Activated CD8-positive, alpha-beta T cell treated with anti-CD3 and anti-CD28 coated beads for 36 hours (primary cell): ENCODE data around the gene GADD45A. TPM values are rescaled to one million over a fixed set of nuclear protein-coding genes. Genes with fewer than 3 reads are reported as not detected.

ENCODE experiments used
- ATAC-seq: fragments of 200-7000 bp; cut with Tn5 transposase; one replicate; pipeline ENCODE4 v1.10.0; 2021; ENCODE audit warnings: mild to moderate bottlenecking, moderate library complexity
- CTCF ChIA-PET: fragments of 350-600 bp; sonication (Branson Sonifier 250); formaldehyde crosslinking; loops from one replicate; lab custom pipeline; 2021; ENCODE audit warnings: antibody characterized with exemption; lab: Charles Lee
- POLR2A ChIA-PET: fragments of 350-600 bp; sonication (Branson Sonifier 250); formaldehyde crosslinking; loops from one replicate; lab custom pipeline; 2021; ENCODE audit warnings: antibody characterized with exemption; lab: Charles Lee
- DNase-seq: peaks from one replicate; pipeline ENCODE4 v3.0.0-alpha.2; 2020
- H3K27ac Mint-ChIP-seq: one replicate; pipeline ENCODE4 v1.8.0; 2021; ENCODE audit warnings: mild to moderate bottlenecking, mixed read lengths
- H3K27me3 Mint-ChIP-seq: one replicate; pipeline ENCODE4 v1.8.0; 2021; ENCODE audit warnings: mixed read lengths
- H3K36me3 Mint-ChIP-seq: one replicate; pipeline ENCODE4 v1.8.0; 2021; ENCODE audit warnings: low read depth, mixed read lengths
- H3K4me1 Mint-ChIP-seq: one replicate; pipeline ENCODE4 v1.8.0; 2021; ENCODE audit warnings: low read depth, mixed read lengths
- H3K4me3 Mint-ChIP-seq: one replicate; pipeline ENCODE4 v1.8.0; 2021; ENCODE audit warnings: mild to moderate bottlenecking, moderate library complexity, mixed read lengths
- H3K9me3 Mint-ChIP-seq: one replicate; pipeline ENCODE4 v1.8.0; 2021; ENCODE audit warnings: mixed read lengths
- intact Hi-C: fragments of 100-400 bp; cut with micrococcal nuclease; formaldehyde crosslinking; loops from one replicate; pipeline ENCODE4 v1.10.0; 2022
- total RNA-seq, 2 experiments: library from RNA; stranded (reverse); gene quantifications; one replicate each; pipeline ENCODE4 v1.2.3, GENCODE V29; 2021
- TF ChIP-seq, protein P1 (sequence below): fragments of 200-600 bp; IDR thresholded peaks from one replicate; pipeline ENCODE4 v1.8.0; 2022; ENCODE audit warnings: antibody characterized with exemption, mild to moderate bottlenecking

Gene GADD45A
- total RNA-seq, 2 experiments from 2014 or later = 33.5 to 34.3 TPM

DNA sequence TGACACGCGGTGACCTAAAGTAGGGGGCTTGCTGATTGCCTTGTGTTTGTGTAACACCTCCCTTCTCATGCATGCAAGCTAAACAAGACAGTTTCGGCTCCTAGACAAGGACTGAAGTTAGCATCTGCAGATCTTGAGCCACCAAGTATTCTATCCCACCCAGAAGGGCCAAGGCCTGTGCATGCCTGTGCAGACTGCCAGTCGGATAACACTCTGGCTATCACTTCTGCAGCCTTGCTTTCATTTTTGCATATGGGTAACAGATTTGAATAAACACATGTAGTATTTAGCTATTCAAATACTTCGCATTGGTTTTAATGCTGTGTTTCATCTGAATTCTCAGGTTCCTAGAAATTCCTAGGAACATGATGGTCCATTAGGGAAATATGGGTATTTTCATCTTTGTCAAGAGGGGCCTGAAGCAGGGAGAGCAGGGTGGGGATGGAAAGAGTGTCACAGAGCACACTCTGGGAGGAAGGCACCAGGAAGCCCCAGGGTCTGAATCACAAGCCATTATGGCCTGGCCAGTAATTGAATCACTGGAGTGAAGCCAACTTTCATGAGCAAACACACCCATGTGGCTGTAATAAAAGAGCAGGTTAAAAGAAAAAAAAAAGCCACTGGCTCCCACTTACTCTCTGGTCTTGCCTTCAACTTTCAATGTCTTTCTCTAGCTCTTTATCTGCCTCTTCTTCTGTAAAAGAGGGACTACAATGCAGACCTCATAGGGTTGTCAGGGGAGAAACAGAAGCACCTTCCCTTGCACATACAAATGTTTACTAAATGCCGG lies 28.3 kb downstream of the GADD45A start:
- no peaks in the 10 kb centered on the region for H3K36me3 Mint-ChIP-seq
- TF ChIP-seq, protein P1, sequence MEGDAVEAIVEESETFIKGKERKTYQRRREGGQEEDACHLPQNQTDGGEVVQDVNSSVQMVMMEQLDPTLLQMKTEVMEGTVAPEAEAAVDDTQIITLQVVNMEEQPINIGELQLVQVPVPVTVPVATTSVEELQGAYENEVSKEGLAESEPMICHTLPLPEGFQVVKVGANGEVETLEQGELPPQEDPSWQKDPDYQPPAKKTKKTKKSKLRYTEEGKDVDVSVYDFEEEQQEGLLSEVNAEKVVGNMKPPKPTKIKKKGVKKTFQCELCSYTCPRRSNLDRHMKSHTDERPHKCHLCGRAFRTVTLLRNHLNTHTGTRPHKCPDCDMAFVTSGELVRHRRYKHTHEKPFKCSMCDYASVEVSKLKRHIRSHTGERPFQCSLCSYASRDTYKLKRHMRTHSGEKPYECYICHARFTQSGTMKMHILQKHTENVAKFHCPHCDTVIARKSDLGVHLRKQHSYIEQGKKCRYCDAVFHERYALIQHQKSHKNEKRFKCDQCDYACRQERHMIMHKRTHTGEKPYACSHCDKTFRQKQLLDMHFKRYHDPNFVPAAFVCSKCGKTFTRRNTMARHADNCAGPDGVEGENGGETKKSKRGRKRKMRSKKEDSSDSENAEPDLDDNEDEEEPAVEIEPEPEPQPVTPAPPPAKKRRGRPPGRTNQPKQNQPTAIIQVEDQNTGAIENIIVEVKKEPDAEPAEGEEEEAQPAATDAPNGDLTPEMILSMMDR = no peak
- ATAC-seq (no peak), DNase-seq (no peak)
- H3K4me1 Mint-ChIP-seq = no peaks in the 10 kb centered on the region
- POLR2A ChIA-PET = no interaction called here
- CTCF ChIA-PET = no interaction called here
- intact Hi-C loops = no loop called here
- no peak overlapping the region for H3K27ac Mint-ChIP-seq
- H3K27me3 Mint-ChIP-seq = no peaks in the 10 kb centered on the region
- no peaks in the 10 kb centered on the region for H3K9me3 Mint-ChIP-seq
- no peak overlapping the region for H3K4me3 Mint-ChIP-seq

DNA sequence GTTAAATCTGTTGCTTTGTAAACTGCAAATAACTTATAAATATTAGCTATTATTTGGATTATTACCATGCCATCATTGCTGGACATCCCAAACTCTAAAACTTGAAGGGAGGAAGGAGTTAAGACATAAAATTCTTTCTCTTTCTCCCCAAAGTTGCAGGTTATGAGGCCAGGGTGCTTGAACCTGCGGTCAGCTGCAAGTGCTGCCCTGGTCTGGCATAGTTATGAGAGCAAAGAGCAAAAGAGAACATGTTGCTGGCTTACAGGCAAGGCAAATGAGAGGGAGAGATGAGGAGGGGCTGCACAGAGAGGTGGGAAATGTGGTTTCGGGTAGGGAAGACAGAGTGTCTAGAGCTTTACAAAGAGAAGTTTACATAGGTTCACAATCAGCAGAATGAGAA lies 30.8 kb downstream of the GADD45A start:
- no peak for DNase-seq
- Mint-ChIP-seq H3K4me3 (no peak overlapping the region), H3K27ac (no peak overlapping the region), H3K27me3 (no peaks in the 10 kb centered on the region), H3K36me3 (no peaks in the 10 kb centered on the region), H3K4me1 (no peaks in the 10 kb centered on the region), H3K9me3 (no peaks in the 10 kb centered on the region)
- ATAC-seq = no peak
- ChIA-PET POLR2A (no interaction called here), CTCF (interaction anchor here (0.8 to 1.8 kb wide), 2 partner anchors 42 to 154 kb away, joined by 3 to 8 read pairs; no protein-coding TSS in a partner anchor)
- intact Hi-C loops = no loop called here
- TF ChIP-seq, protein P1 = no peak

DNA sequence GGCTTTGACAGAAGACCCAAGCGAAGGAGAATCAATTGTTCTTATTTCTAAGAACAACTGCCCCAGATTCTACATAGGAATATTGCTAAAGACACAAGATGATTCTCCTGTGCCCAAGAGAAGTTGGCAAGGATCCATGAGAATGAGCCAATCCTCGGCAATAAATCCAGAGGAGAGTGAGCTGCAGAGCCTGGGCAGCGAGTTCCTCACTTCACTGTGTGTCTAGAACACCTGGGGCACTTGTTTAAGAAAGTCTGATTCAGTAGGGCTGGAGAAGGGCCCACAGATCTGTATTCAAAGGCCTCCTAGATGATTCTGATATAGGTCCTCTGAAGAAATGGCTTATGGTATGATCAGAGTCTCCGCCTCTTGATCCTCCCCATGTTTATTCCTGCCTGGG lies 31.8 kb downstream of the GADD45A start:
- DNase-seq (no peak), ATAC-seq (no peak)
- intact Hi-C loops = no loop called here
- Mint-ChIP-seq H3K4me1 (no peaks in the 10 kb centered on the region), H3K9me3 (no peaks in the 10 kb centered on the region), H3K27ac (no peak overlapping the region), H3K4me3 (no peak overlapping the region), H3K36me3 (no peaks in the 10 kb centered on the region), H3K27me3 (no peaks in the 10 kb centered on the region)
- POLR2A ChIA-PET = no interaction called here
- TF ChIP-seq, protein P1 = no peak
- CTCF ChIA-PET = no interaction called here

DNA sequence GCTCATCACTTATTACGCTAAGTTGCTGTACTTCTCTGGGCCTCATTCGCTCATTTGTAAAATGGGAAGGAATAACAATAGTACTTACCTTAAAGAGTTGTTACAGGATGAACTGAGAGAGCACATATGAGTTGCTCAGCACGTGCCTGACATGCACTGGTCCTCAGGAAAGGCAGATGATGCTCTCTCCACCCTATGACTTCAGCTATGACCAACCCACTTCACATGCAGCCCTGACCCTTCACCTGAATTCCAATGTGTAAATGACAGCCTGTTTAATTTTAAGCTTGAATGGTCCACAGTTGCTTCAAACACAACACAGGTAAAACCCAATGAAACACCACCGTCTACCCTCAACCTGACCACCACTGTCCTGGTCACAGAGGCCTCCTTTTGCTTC lies 32.9 kb downstream of the GADD45A start:
- no peak for ATAC-seq
- H3K27me3 Mint-ChIP-seq = no peaks in the 10 kb centered on the region
- H3K9me3 Mint-ChIP-seq = no peaks in the 10 kb centered on the region
- no peak for DNase-seq
- no peaks in the 10 kb centered on the region for H3K36me3 Mint-ChIP-seq
- H3K27ac Mint-ChIP-seq = no peak overlapping the region
- H3K4me1 Mint-ChIP-seq = no peaks in the 10 kb centered on the region
- ChIA-PET CTCF (interaction anchor here (1.4 kb wide), 1 partner anchor 43 kb away, joined by 8 read pairs; no protein-coding TSS in a partner anchor), POLR2A (no interaction called here)
- H3K4me3 Mint-ChIP-seq = no peak overlapping the region
- TF ChIP-seq, protein P1 = no peak
- intact Hi-C loops = no loop called here
